Adrenal gland (tissue), 12 donors: ENCODE data around the gene SLC39A2. TPM values are rescaled to one million over a fixed set of nuclear protein-coding genes. Genes with fewer than 3 reads are reported as not detected.

Experiments
- DNase-seq, 7 donors: peaks; one replicate each; pipeline ENCODE4 v3.0.0-alpha.2; 2019 to 2020
- H3K27ac ChIP-seq, 5 donors: fragments of 200-600 bp; sonication (generic) in 4 of 5; 1 replicate in 3 of 5; 2 replicates in 2 of 5; pipeline versions ENCODE4 v1.5.1 to v1.8.0; 2016 to 2020; ENCODE audit warnings: mild to moderate bottlenecking in 1 of 5
- H3K27me3 ChIP-seq: fragments of 200-600 bp; 2 replicates; pipeline ENCODE4 v1.8.0; 2021
- H3K36me3 ChIP-seq, 2 donors: fragments of 200-600 bp; replicated peaks in 1 of 2; 1 replicate in 1 of 2; 2 replicates in 1 of 2; pipeline versions ENCODE4 v1.5.1 to v1.8.0; 2018 to 2022
- H3K4me1 ChIP-seq, 2 donors: fragments of 200-600 bp; replicated peaks in 1 of 2; 1 replicate in 1 of 2; 2 replicates in 1 of 2; pipeline versions ENCODE4 v1.5.1 to v1.8.0; 2018 to 2021
- H3K4me3 ChIP-seq, 4 donors: fragments of 200-600 bp; sonication (generic) in 3 of 4; one replicate each; pipeline ENCODE4 v1.5.1; 2016 to 2018
- H3K9me3 ChIP-seq, 3 donors: fragments of 200-600 bp; sonication (generic) in 1 of 3; replicated peaks in 1 of 3; 1 replicate in 2 of 3; 2 replicates in 1 of 3; pipeline versions ENCODE4 v1.5.1 to v1.8.0; 2016 to 2021
- POLR2A ChIP-seq, 2 donors: fragments of 450-650 bp; IDR thresholded peaks; one replicate each; pipeline ENCODE4 v1.6.1; 2017; ENCODE audit warnings: antibody characterized with exemption in 2 of 2, mild to moderate bottlenecking in 2 of 2, moderate library complexity in 1 of 2
- WGBS, 4 donors: extraction: QIAGEN DNeasy Blood & Tissue Kit in 2 of 4; methylation state at CpG; one replicate each; pipeline versions ENCODE4 v1.1.5 to v1.1.7; 2013 to 2017; 5-methylcytosine and 5-hydroxymethylcytosine counted together
- intact Hi-C, 2 donors: fragments of 100-400 bp; cut with DNase I; formaldehyde crosslinking; loops; one replicate each; pipeline versions ENCODE4 v1.14.1 to v1.15.0; 2022 to 2023
- microRNA-seq, 3 donors: library from miRNA; unstranded; fragments of <30 nt; microRNA quantifications; one replicate each; pipeline ENCODE4, GENCODE V29; 2017 to 2020
- polyA plus RNA-seq, 3 donors: library from polyadenylated mRNA; stranded (reverse); fragments of 200-250 nt in 2 of 3; fragments of 350-450 nt in 1 of 3; fragmentation: Illumina TruSeq in 1 of 3; extraction: RNeasy Lipid Tissue Mini Kit (QIAGEN cat#74804) in 1 of 3; gene quantifications; one replicate each; pipeline ENCODE4 v1.2.3, GENCODE V29; 2013 to 2014
- small RNA-seq, 2 donors: library from RNA; depleted of rRNA; stranded (forward); fragments of <200 nt; gene quantifications; one replicate each; pipeline ENCODE3, GENCODE V24; 2016
- total RNA-seq, 9 donors: library from RNA; depleted of rRNA in 4 of 9; stranded (reverse); fragments of >200 nt in 4 of 9; fragments of 120-200 nt in 1 of 9; fragmentation: NEBNext Ultra II Directional in 1 of 9; extraction: Animal tissue kit (Norgen Biotek cat#: 25700) in 1 of 9; gene quantifications; one replicate each; pipeline versions ENCODE4 v1.1.0 to v1.2.4, GENCODE V29; 2013 to 2023
- TF ChIP-seq, protein P1 (sequence below), 6 experiments: fragments of 450-650 bp in 4 of 6; fragments of 200-600 bp in 2 of 6; sonication (generic) in 1 of 6; IDR thresholded peaks; 1 replicate in 5 of 6; 2 replicates in 1 of 6; pipeline versions ENCODE4 v1.5.1 to v1.8.0; 2016 to 2021; ENCODE audit warnings: antibody characterized with exemption in 6 of 6, mild to moderate bottlenecking in 2 of 6, moderate library complexity in 1 of 6
- donor health status: healthy with polysubstance abuse.
- donor health status: Bipolar disorder and iron deficiency.
- donor health status: DM: yes; HTN: yes; CAD: no.
- donor health status: DM: no; HTN: no; CAD: no.
- donor health status: DM: no; HTN: no; CAD: no.
- donor health status: DM: yes; HTN: yes; CAD: no.

SLC39A2 gene
- total and polyA plus RNA-seq, 12 donors: 0.24 to 0.29 TPM; not detected in 10

DNA sequence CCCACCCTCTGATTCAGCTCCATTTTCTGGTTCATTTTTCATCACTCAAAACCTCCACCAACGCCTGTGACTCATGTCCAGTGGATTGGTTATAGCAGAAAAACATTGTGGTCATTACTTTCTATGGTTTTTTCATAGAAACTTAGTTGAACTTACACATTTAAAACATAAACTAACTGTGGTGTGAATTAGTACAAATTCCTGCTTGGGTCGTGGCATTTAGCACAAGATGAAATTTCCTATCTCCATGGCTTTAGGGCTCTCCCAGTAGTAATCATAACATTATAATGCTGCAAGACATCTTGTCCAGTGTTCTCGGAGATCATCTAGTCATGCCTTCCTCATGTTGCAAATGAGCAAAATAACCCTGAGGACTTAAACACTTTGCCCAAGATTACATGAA, 50.2 kb downstream of the SLC39A2 start:
- H3K27me3 ChIP-seq: no peaks in the 10 kb centered on the region
- TF ChIP-seq, protein P1, sequence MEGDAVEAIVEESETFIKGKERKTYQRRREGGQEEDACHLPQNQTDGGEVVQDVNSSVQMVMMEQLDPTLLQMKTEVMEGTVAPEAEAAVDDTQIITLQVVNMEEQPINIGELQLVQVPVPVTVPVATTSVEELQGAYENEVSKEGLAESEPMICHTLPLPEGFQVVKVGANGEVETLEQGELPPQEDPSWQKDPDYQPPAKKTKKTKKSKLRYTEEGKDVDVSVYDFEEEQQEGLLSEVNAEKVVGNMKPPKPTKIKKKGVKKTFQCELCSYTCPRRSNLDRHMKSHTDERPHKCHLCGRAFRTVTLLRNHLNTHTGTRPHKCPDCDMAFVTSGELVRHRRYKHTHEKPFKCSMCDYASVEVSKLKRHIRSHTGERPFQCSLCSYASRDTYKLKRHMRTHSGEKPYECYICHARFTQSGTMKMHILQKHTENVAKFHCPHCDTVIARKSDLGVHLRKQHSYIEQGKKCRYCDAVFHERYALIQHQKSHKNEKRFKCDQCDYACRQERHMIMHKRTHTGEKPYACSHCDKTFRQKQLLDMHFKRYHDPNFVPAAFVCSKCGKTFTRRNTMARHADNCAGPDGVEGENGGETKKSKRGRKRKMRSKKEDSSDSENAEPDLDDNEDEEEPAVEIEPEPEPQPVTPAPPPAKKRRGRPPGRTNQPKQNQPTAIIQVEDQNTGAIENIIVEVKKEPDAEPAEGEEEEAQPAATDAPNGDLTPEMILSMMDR (IDR thresholded peaks at IDR 0.05): no peak
- TF ChIP-seq POLR2A (IDR thresholded peaks at IDR 0.05): no peak
- H3K9me3 ChIP-seq: no peaks in the 10 kb centered on the region
- peaks cover 22 to 39% of the 10 kb centered on the region in 2 donors for H3K4me1 ChIP-seq
- H3K27ac ChIP-seq: peak overlapping the region in 4 of 5 donors; percentile 14 to 81 (median 64)
- intact Hi-C loops: no loop called here
- no peak overlapping the region for H3K4me3 ChIP-seq
- H3K36me3 ChIP-seq: no peaks in the 10 kb centered on the region
- WGBS, 4 donors: 53 to 60% (median 56%) methylated on average over 3 of the region's 3 CpGs
- DNase-seq: no peak

DNA sequence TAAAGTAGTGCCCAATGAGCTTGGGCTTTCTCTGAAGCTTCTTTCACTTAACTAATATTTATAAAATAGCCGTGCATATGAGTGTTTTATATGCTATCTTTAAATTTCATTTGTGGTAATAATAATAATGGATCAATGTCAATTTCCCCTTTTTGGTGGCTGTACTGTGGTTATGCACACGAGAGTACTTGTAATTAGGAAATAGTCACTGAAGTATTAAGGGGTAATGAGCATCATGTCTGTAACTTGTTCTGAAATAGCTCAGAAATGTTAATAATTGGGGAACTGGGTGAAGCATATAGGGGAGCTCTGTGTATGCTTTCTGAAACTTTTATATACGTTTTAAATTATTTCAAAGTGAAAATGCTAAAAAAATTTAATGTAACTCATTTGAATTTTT, 51.5 kb downstream of the SLC39A2 start:
- H3K4me3 ChIP-seq: no peak overlapping the region
- WGBS, 4 donors: 72 to 79% (median 75%) methylated on average over 3 of the region's 3 CpGs
- no peak for DNase-seq
- no peaks in the 10 kb centered on the region for H3K27me3 ChIP-seq
- TF ChIP-seq, protein P1 (IDR thresholded peaks at IDR 0.05): no peak
- TF ChIP-seq POLR2A (IDR thresholded peaks at IDR 0.05): no peak
- H3K27ac ChIP-seq: no peak overlapping the region
- H3K36me3 ChIP-seq: no peaks in the 10 kb centered on the region
- peaks cover 21 to 37% of the 10 kb centered on the region in 2 donors for H3K4me1 ChIP-seq
- H3K9me3 ChIP-seq: no peaks in the 10 kb centered on the region
- intact Hi-C loops: no loop called here

Small RNA genes lying within 50 kb of the gene (microRNA-seq; reads per million reads assigned to microRNA genes)
- 0 to 0.57 (median 0.38) reads per million in 3 donors for gene MIR6717

Small RNA genes lying within 50 kb of the gene (small RNA-seq; reads per million reads assigned to genes)
- gene RN7SL189P: 0 reads per million in 2 donors

Other genes starting within 250 kb of the SLC39A2 start
- not detected for gene EDDM3B, start 230.9 kb upstream of the SLC39A2 start, total RNA-seq
- not detected for gene EDDM3B, start 230.9 kb upstream of the SLC39A2 start, polyA plus RNA-seq
- 10 to 100 TPM in 8 of 9 donors, 1 to 10 TPM in 1; 4.5 to 61.0 (median 22.3) TPM for gene RNASE6, start 218.0 kb upstream of the SLC39A2 start, total RNA-seq
- 10 to 100 TPM in 1 of 3 donors, 1 to 10 TPM in 2; 5.9 to 17.9 (median 7.2) TPM for gene RNASE6, start 218.0 kb upstream of the SLC39A2 start, polyA plus RNA-seq
- 1,000 to 10,000 TPM in 2 of 9 donors, 100 to 1,000 TPM in 7; 103 to 2,068 (median 604) TPM for gene RNASE1, start 196.4 kb upstream of the SLC39A2 start, total RNA-seq
- 100 to 1,000 TPM; 170 to 424 (median 388) TPM for gene RNASE1, start 196.4 kb upstream of the SLC39A2 start, polyA plus RNA-seq
- gene RNASE3, start 107.9 kb upstream of the SLC39A2 start, total RNA-seq: under 1 TPM in 2 of 9 donors, not detected in 7; 0.54 to 0.81 TPM
- 1 to 10 TPM in 1 of 3 donors, under 1 TPM in 2; 0.31 to 1.2 (median 0.64) TPM for gene RNASE3, start 107.9 kb upstream of the SLC39A2 start, polyA plus RNA-seq
- gene RNASE2, start 43.8 kb upstream of the SLC39A2 start, total RNA-seq: 10 to 100 TPM in 3 of 9 donors, 1 to 10 TPM in 4, under 1 TPM in 1, not detected in 1; 0.33 to 16.8 (median 5.5) TPM
- gene RNASE2, start 43.8 kb upstream of the SLC39A2 start, polyA plus RNA-seq: 10 to 100 TPM in 2 of 3 donors, 1 to 10 TPM in 1; 4.0 to 16.4 (median 12.9) TPM
- 100 to 1,000 TPM in 4 of 9 donors, 10 to 100 TPM in 5; 66.2 to 231 (median 93.6) TPM for gene METTL17, start 9.3 kb upstream of the SLC39A2 start, total RNA-seq
- gene METTL17, start 9.3 kb upstream of the SLC39A2 start, polyA plus RNA-seq: 100 to 1,000 TPM in 2 of 3 donors, 10 to 100 TPM in 1; 86.9 to 202 (median 176) TPM
- gene NDRG2, start 25.8 kb downstream of the SLC39A2 start, total RNA-seq: 1,000 to 10,000 TPM in 1 of 9 donors, 100 to 1,000 TPM in 8; 116 to 1,323 (median 677) TPM
- 100 to 1,000 TPM; 399 to 639 (median 619) TPM for gene NDRG2, start 25.8 kb downstream of the SLC39A2 start, polyA plus RNA-seq
- 1 to 10 TPM in 2 of 9 donors, under 1 TPM in 2, not detected in 5; 0.22 to 1.1 (median 0.66) TPM for gene TPPP2, start 30.9 kb downstream of the SLC39A2 start, total RNA-seq
- gene TPPP2, start 30.9 kb downstream of the SLC39A2 start, polyA plus RNA-seq: under 1 TPM in 2 of 3 donors, not detected in 1; 0.44 to 0.80 TPM
- gene RNASE13, start 35.5 kb downstream of the SLC39A2 start, total RNA-seq: under 1 TPM in 1 of 9 donors, not detected in 8; 0.27 TPM
- gene RNASE13, start 35.5 kb downstream of the SLC39A2 start, polyA plus RNA-seq: under 1 TPM in 1 of 3 donors, not detected in 2; 0.03 TPM
- gene RNASE7, start 43.1 kb downstream of the SLC39A2 start, total RNA-seq: under 1 TPM in 1 of 9 donors, not detected in 8; 0.34 TPM
- gene RNASE7, start 43.1 kb downstream of the SLC39A2 start, polyA plus RNA-seq: under 1 TPM in 1 of 3 donors, not detected in 2; 0.20 TPM
- not detected for gene RNASE8, start 58.5 kb downstream of the SLC39A2 start, total RNA-seq
- not detected for gene RNASE8, start 58.5 kb downstream of the SLC39A2 start, polyA plus RNA-seq
- gene ARHGEF40, start 71.0 kb downstream of the SLC39A2 start, total RNA-seq: 100 to 1,000 TPM in 8 of 9 donors, 10 to 100 TPM in 1; 48.7 to 258 (median 130) TPM
- 100 to 1,000 TPM; 126 to 148 (median 137) TPM for gene ARHGEF40, start 71.0 kb downstream of the SLC39A2 start, polyA plus RNA-seq
- 100 to 1,000 TPM in 6 of 9 donors, 10 to 100 TPM in 3; 14.3 to 169 (median 112) TPM for gene ZNF219, start 99.4 kb downstream of the SLC39A2 start, total RNA-seq
- gene ZNF219, start 99.4 kb downstream of the SLC39A2 start, polyA plus RNA-seq: 10 to 100 TPM; 14.8 to 97.2 (median 85.8) TPM
- gene TMEM253, start 101.8 kb downstream of the SLC39A2 start, total RNA-seq: 1 to 10 TPM in 6 of 9 donors, under 1 TPM in 2, not detected in 1; 0.55 to 3.9 (median 1.2) TPM
- 1 to 10 TPM; 2.6 to 8.8 (median 8.0) TPM for gene TMEM253, start 101.8 kb downstream of the SLC39A2 start, polyA plus RNA-seq
- gene OR5AU1, start 156.8 kb downstream of the SLC39A2 start, total RNA-seq: not detected
- not detected for gene OR5AU1, start 156.8 kb downstream of the SLC39A2 start, polyA plus RNA-seq